ENCODE data around the gene TIMP4.

Gene TIMP4

GRCh38 chr3:12159227-12159601, 502 bp upstream of the TIMP4 start:
- FAIRE-seq, result no peak
- TF ChIP-seq POLR2AphosphoS5 (IDR thresholded peaks at IDR 0.05; ENCODE audit: low read depth, low read length) (no peak), TAF1 (IDR thresholded peaks at IDR 0.05; ENCODE audit: borderline replicate concordance, low read depth, low read length) (no peak), POLR2A (IDR thresholded peaks at IDR 0.05; ENCODE audit: low read depth, low read length) (no peak)
- no peak for DNase-seq (ENCODE audit: insufficient read length)

- DNase-seq (ENCODE audit: insufficient read length) (no peak), FAIRE-seq (no peak)
- TF ChIP-seq POLR2A (IDR thresholded peaks at IDR 0.05; ENCODE audit: low read depth, low read length), result no peak
Observed at GRCh38 chr3:12157026-12157425, 1.7 kb downstream of the TIMP4 start.

GRCh38 chr3:12155828-12156227, 2.9 kb downstream of the TIMP4 start:
- FAIRE-seq (no peak), DNase-seq (ENCODE audit: insufficient read length) (no peak)
- TF ChIP-seq POLR2AphosphoS5 (IDR thresholded peaks at IDR 0.05; ENCODE audit: low read depth, low read length) (no peak), POLR2A (IDR thresholded peaks at IDR 0.05; ENCODE audit: low read depth, low read length) (no peak), TAF1 (IDR thresholded peaks at IDR 0.05; ENCODE audit: borderline replicate concordance, low read depth, low read length) (no peak)

- no peak for FAIRE-seq
- DNase-seq (ENCODE audit: insufficient read length), result no peak
- no peak for TF ChIP-seq POLR2AphosphoS5 (IDR thresholded peaks at IDR 0.05; ENCODE audit: low read depth, low read length)
- TF ChIP-seq TAF1 (IDR thresholded peaks at IDR 0.05; ENCODE audit: borderline replicate concordance, low read depth, low read length), result no peak
- no peak for TF ChIP-seq POLR2A (IDR thresholded peaks at IDR 0.05; ENCODE audit: low read depth, low read length)
Observed at GRCh38 chr3:12155264-12155663, 3.4 kb downstream of the TIMP4 start.

GRCh38 chr3:12154151-12154550, 4.6 kb downstream of the TIMP4 start:
- FAIRE-seq (no peak), DNase-seq (ENCODE audit: insufficient read length) (no peak)
- TF ChIP-seq POLR2A (IDR thresholded peaks at IDR 0.05; ENCODE audit: low read depth, low read length), result no peak
- no peak for TF ChIP-seq POLR2AphosphoS5 (IDR thresholded peaks at IDR 0.05; ENCODE audit: low read depth, low read length)
- TF ChIP-seq TAF1 (IDR thresholded peaks at IDR 0.05; ENCODE audit: borderline replicate concordance, low read depth, low read length), result no peak

- no peak for TF ChIP-seq POLR2A (IDR thresholded peaks at IDR 0.05; ENCODE audit: low read depth, low read length)
- no peak for TF ChIP-seq TAF1 (IDR thresholded peaks at IDR 0.05; ENCODE audit: borderline replicate concordance, low read depth, low read length)
- TF ChIP-seq POLR2AphosphoS5 (IDR thresholded peaks at IDR 0.05; ENCODE audit: low read depth, low read length), result no peak
Observed at GRCh38 chr3:12150112-12150511, 8.6 kb downstream of the TIMP4 start.

GRCh38 chr3:12149029-12149428, 9.7 kb downstream of the TIMP4 start:
- DNase-seq (ENCODE audit: insufficient read length) (no peak), FAIRE-seq (no peak)
- TF ChIP-seq POLR2A (IDR thresholded peaks at IDR 0.05; ENCODE audit: low read depth, low read length), result no peak
- no peak for TF ChIP-seq POLR2AphosphoS5 (IDR thresholded peaks at IDR 0.05; ENCODE audit: low read depth, low read length)
- TF ChIP-seq TAF1 (IDR thresholded peaks at IDR 0.05; ENCODE audit: borderline replicate concordance, low read depth, low read length), result no peak

More at GRCh38 chr3:12150112-12150511, 8.6 kb downstream of the TIMP4 start:
- FAIRE-seq (no peak), DNase-seq (ENCODE audit: insufficient read length) (no peak)

- TF ChIP-seq POLR2AphosphoS5 (IDR thresholded peaks at IDR 0.05; ENCODE audit: low read depth, low read length) (no peak), TAF1 (IDR thresholded peaks at IDR 0.05; ENCODE audit: borderline replicate concordance, low read depth, low read length) (no peak), POLR2A (IDR thresholded peaks at IDR 0.05; ENCODE audit: low read depth, low read length) (no peak)
- no peak for FAIRE-seq
Observed at GRCh38 chr3:12148183-12148940, 10.3 kb downstream of the TIMP4 start.

GRCh38 chr3:12147049-12147780, 11.5 kb downstream of the TIMP4 start:
- DNase-seq (ENCODE audit: insufficient read length) (no peak), FAIRE-seq (no peak)

More at GRCh38 chr3:12148183-12148940, 10.3 kb downstream of the TIMP4 start:
- no peak for DNase-seq (ENCODE audit: insufficient read length)

GRCh38 chr3:12143949-12144504, 14.7 kb downstream of the TIMP4 start:
- DNase-seq (ENCODE audit: insufficient read length) (no peak), FAIRE-seq (no peak)
- TF ChIP-seq POLR2A (IDR thresholded peaks at IDR 0.05; ENCODE audit: low read depth, low read length) (no peak), POLR2AphosphoS5 (IDR thresholded peaks at IDR 0.05; ENCODE audit: low read depth, low read length) (no peak), TAF1 (IDR thresholded peaks at IDR 0.05; ENCODE audit: borderline replicate concordance, low read depth, low read length) (no peak)

More at GRCh38 chr3:12147049-12147780, 11.5 kb downstream of the TIMP4 start:
- no peak for TF ChIP-seq POLR2A (IDR thresholded peaks at IDR 0.05; ENCODE audit: low read depth, low read length)
- TF ChIP-seq POLR2AphosphoS5 (IDR thresholded peaks at IDR 0.05; ENCODE audit: low read depth, low read length), result no peak
- no peak for TF ChIP-seq TAF1 (IDR thresholded peaks at IDR 0.05; ENCODE audit: borderline replicate concordance, low read depth, low read length)

GRCh38 chr3:12142476-12142875, 16.2 kb downstream of the TIMP4 start:
- DNase-seq (ENCODE audit: insufficient read length) (no peak), FAIRE-seq (no peak)
- TF ChIP-seq POLR2AphosphoS5 (IDR thresholded peaks at IDR 0.05; ENCODE audit: low read depth, low read length), result no peak
- TF ChIP-seq POLR2A (IDR thresholded peaks at IDR 0.05; ENCODE audit: low read depth, low read length), result no peak
- TF ChIP-seq TAF1 (IDR thresholded peaks at IDR 0.05; ENCODE audit: borderline replicate concordance, low read depth, low read length), result no peak

Measured in GM12892 (cell line).